HepG2 (cell line): ENCODE measurements around the gene FNDC3A. TPM values are rescaled to one million over a fixed set of nuclear protein-coding genes. Genes with fewer than 3 reads are reported as not detected.

Source experiments
- ARNT2 ChIP-seq: sonication (generic); formaldehyde crosslinking; IDR thresholded peaks from 2 replicates; pipeline ENCODE4 v1.8.0; 2022; ENCODE audit warnings: mild to moderate bottlenecking, low read depth, missing genetic modification reagents, moderate library complexity
- DMTF1 ChIP-seq: sonication (generic); formaldehyde crosslinking; IDR thresholded peaks from 2 replicates; pipeline ENCODE4 v1.4.0; 2020; ENCODE audit warnings: mild to moderate bottlenecking, missing genetic modification reagents
- KAT2B ChIP-seq: fragments of 150-350 bp; IDR thresholded peaks from 2 replicates; pipeline ENCODE4 v1.6.1; 2014; ENCODE audit warnings: low read depth, low read length, borderline replicate concordance
- MYNN ChIP-seq: sonication (generic); formaldehyde crosslinking; IDR thresholded peaks from 2 replicates; pipeline ENCODE4 v1.4.0; 2020; ENCODE audit warnings: mild to moderate bottlenecking, low read depth, missing genetic modification reagents
- NFAT5 ChIP-seq: sonication (generic); formaldehyde crosslinking; IDR thresholded peaks from 2 replicates; pipeline ENCODE4 v1.4.0; 2020; ENCODE audit warnings: missing genetic modification reagents
- NFATC3 ChIP-seq: sonication (generic); formaldehyde crosslinking; IDR thresholded peaks from 2 replicates; pipeline ENCODE4 v1.5.1; 2020; ENCODE audit warnings: mild to moderate bottlenecking, missing genetic modification reagents
- SALL2 ChIP-seq: sonication (generic); formaldehyde crosslinking; IDR thresholded peaks from 2 replicates; pipeline ENCODE4 v1.8.1; 2023; ENCODE audit warnings: mild to moderate bottlenecking, missing genetic modification reagents, inconsistent platforms
- SRSF4 ChIP-seq: fragments of 200-400 bp; formaldehyde crosslinking; IDR thresholded peaks from one replicate; pipeline ENCODE4 v1.6.1; 2018; ENCODE audit warnings: mild to moderate bottlenecking, low read depth, low read length, moderate library complexity; ENCODE audit not compliant: poor library complexity, severe bottlenecking
- ZNF879 ChIP-seq: sonication (generic); formaldehyde crosslinking; IDR thresholded peaks from 2 replicates; pipeline ENCODE4 v1.8.1; 2023; ENCODE audit warnings: missing genetic modification reagents
- polyA plus RNA-seq, 8 experiments: library from polyadenylated mRNA; depleted of rRNA in 3 of 8; stranded (reverse) in 7 of 8; unstranded in 1 of 8; fragments of >200 nt; fragmentation: Illumina TruSeq in 4 of 8; extraction: Trizol in 4 of 8; gene quantifications; 2 replicates each; pipeline versions ENCODE4 v1.2.1 to v1.2.3, GENCODE V29; 2011 to 2016; ENCODE audit warnings: low read depth in 4 of 8, missing spikeins in 1 of 8, mixed read lengths in 1 of 8; ENCODE audit not compliant: insufficient read depth in 1 of 8
- total RNA-seq, 5 experiments: library from RNA; depleted of rRNA; stranded (reverse); fragments of >200 nt; fragmentation: Illumina TruSeq; extraction: Trizol; gene quantifications; 2 replicates each; pipeline ENCODE4 v1.2.3, GENCODE V29; 2016; ENCODE audit warnings: low read depth in 1 of 5
- TF ChIP-seq, protein P1 (sequence below): sonication (generic); formaldehyde crosslinking; IDR thresholded peaks from 2 replicates; pipeline ENCODE4 v1.8.0; 2022; ENCODE audit warnings: missing genetic modification reagents, mild to moderate bottlenecking, inconsistent platforms, borderline replicate concordance
- TF ChIP-seq, protein P2 (sequence below): sonication (generic); formaldehyde crosslinking; IDR thresholded peaks from 2 replicates; pipeline ENCODE4 v1.5.1; 2020; ENCODE audit warnings: mild to moderate bottlenecking, missing genetic modification reagents, moderate library complexity
- TF ChIP-seq, protein P3 (sequence below): sonication (generic); formaldehyde crosslinking; IDR thresholded peaks from 2 replicates; pipeline ENCODE4 v1.5.1; 2020; ENCODE audit warnings: mild to moderate bottlenecking, moderate library complexity, missing genetic modification reagents

The FNDC3A gene
- total and polyA plus RNA-seq, 2 of the 13 experiments (the other 11 are each of a cell fraction or from before 2014, with no cell fraction given) = 36.7 to 39.3 TPM

DNA sequence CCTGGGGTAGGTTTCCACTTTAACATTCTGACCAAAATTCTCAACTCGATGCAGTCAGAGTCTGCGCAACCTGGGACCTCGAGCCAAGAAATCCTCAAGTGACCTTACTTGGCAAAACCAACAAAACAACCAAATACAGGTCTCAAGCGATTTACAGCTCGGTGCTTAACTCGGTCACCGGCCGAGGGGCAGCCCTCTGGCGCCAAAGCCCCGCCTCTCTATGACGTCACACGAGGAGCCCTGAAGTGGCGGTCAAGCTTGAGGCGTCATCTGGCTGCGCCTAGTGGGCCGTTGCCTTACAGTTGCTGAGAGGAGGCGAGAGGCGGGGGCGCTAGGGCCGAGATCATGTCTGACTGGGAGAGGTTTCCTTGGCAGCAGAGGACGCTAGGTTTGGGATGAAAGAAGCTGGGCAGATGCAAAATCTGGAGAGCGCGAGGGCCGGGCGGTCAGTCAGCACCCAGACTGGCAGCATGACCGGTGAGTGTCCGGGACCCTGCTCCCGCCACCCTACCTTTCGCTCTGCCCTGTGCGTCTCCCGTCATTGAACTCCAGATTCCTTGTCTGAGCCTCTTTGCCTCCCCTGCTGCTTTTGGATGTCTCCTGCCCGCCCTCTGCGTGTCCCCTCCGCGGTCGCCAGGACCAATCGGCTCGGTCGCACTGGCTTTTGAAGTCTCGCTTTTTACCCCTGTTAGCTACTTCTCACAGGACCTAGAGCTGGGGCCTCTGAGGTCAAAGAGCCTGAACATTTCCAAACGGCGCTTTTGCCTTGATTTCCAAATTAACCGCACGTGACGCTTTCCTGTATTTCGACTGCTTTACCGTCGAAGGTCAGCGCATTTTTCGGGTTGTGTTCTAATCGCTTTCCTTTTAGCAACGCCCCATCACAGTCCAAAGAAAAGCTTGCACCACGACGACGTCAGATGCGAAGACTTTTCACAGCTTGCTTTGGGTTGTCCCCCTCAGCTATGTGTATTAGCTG lies 272.2 kb downstream of the FNDC3A start, which contains the start of gene CDADC1 (continued):
- TF ChIP-seq, protein P1, sequence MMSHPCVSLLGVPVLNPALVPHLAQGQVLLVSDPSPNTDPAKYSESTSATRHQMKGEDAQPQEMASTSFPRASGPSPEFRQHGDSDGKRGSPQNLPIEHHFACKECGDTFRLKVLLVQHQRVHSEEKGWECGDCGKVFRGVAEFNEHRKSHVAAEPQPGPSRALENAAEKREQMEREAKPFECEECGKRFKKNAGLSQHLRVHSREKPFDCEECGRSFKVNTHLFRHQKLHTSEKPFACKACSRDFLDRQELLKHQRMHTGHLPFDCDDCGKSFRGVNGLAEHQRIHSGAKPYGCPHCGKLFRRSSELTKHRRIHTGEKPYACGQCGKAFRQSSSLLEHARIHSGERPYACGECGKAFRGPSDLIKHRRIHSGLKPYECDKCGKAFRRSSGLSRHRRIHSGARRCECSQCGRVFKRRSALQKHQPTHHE = no peak
- 0 out of 2 replicates have a peak, but pooled peaks have one; percentile 24 for TF ChIP-seq NFAT5 (CRISPR knock-in tag)
- TF ChIP-seq DMTF1 (CRISPR knock-in tag) = no peak
- TF ChIP-seq MYNN (CRISPR knock-in tag) = no peak
- TF ChIP-seq, protein P2, sequence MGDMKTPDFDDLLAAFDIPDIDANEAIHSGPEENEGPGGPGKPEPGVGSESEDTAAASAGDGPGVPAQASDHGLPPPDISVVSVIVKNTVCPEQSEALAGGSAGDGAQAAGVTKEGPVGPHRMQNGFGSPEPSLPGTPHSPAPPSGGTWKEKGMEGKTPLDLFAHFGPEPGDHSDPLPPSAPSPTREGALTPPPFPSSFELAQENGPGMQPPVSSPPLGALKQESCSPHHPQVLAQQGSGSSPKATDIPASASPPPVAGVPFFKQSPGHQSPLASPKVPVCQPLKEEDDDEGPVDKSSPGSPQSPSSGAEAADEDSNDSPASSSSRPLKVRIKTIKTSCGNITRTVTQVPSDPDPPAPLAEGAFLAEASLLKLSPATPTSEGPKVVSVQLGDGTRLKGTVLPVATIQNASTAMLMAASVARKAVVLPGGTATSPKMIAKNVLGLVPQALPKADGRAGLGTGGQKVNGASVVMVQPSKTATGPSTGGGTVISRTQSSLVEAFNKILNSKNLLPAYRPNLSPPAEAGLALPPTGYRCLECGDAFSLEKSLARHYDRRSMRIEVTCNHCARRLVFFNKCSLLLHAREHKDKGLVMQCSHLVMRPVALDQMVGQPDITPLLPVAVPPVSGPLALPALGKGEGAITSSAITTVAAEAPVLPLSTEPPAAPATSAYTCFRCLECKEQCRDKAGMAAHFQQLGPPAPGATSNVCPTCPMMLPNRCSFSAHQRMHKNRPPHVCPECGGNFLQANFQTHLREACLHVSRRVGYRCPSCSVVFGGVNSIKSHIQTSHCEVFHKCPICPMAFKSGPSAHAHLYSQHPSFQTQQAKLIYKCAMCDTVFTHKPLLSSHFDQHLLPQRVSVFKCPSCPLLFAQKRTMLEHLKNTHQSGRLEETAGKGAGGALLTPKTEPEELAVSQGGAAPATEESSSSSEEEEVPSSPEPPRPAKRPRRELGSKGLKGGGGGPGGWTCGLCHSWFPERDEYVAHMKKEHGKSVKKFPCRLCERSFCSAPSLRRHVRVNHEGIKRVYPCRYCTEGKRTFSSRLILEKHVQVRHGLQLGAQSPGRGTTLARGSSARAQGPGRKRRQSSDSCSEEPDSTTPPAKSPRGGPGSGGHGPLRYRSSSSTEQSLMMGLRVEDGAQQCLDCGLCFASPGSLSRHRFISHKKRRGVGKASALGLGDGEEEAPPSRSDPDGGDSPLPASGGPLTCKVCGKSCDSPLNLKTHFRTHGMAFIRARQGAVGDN = peak; percentile 85
- TF ChIP-seq KAT2B = no peak
- TF ChIP-seq ARNT2 = no peak
- no peak; the same call in 1 of the 2 replicates for TF ChIP-seq SALL2 (CRISPR knock-in tag)
- TF ChIP-seq SRSF4 = no peak
- TF ChIP-seq ZNF879 = no peak
- TF ChIP-seq, protein P3, sequence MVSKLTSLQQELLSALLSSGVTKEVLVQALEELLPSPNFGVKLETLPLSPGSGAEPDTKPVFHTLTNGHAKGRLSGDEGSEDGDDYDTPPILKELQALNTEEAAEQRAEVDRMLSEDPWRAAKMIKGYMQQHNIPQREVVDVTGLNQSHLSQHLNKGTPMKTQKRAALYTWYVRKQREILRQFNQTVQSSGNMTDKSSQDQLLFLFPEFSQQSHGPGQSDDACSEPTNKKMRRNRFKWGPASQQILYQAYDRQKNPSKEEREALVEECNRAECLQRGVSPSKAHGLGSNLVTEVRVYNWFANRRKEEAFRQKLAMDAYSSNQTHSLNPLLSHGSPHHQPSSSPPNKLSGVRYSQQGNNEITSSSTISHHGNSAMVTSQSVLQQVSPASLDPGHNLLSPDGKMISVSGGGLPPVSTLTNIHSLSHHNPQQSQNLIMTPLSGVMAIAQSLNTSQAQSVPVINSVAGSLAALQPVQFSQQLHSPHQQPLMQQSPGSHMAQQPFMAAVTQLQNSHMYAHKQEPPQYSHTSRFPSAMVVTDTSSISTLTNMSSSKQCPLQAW (CRISPR knock-in tag) = peak; percentile 86
- TF ChIP-seq NFATC3 = no peak
